HPDE6-E6E7 (cell line): ENCODE results near the gene EXOC3.
"Not testable (repeated sequence)": the region's sequence is repeated elsewhere in the genome, so short reads cannot be mapped to it uniquely, and the experiment has no call there.

ENCODE experiments used
- DNase-seq: peaks from one replicate; pipeline ENCODE4 v3.0.0; 2011; ENCODE audit warnings: missing footprints; ENCODE audit errors: extremely low spot score

Gene EXOC3

GRCh38 chr5:442335-443238, at the start of gene EXOC3:
EXOC3 (plus strand) TSS chr5:443176; CDS start chr5:446206, 3,030 bp downstream.
- DNase-seq, result peak; percentile 84

GRCh38 chr5:393846-394275, 49.1 kb upstream of the EXOC3 start:
- no peak for DNase-seq

- no peak for DNase-seq
Measured at GRCh38 chr5:394671-395155, 48.3 kb upstream of the EXOC3 start.

- no peak for DNase-seq
Measured at GRCh38 chr5:395156-395920, 47.6 kb upstream of the EXOC3 start.

GRCh38 chr5:395921-396530, 47.0 kb upstream of the EXOC3 start:
- DNase-seq, result no peak

- no peak for DNase-seq
Measured at GRCh38 chr5:396531-396961, 46.4 kb upstream of the EXOC3 start.

- not testable (repeated sequence) for DNase-seq
Measured at GRCh38 chr5:398141-398474, 44.9 kb upstream of the EXOC3 start.

- DNase-seq, result no peak
Measured at GRCh38 chr5:398475-399295, 44.3 kb upstream of the EXOC3 start.

- peak; percentile 38 for DNase-seq
Measured at GRCh38 chr5:399296-400281, 43.4 kb upstream of the EXOC3 start.

- no peak for DNase-seq
Measured at GRCh38 chr5:400282-401145, 42.5 kb upstream of the EXOC3 start.

GRCh38 chr5:401146-402034, 41.6 kb upstream of the EXOC3 start:
- DNase-seq, result no peak

GRCh38 chr5:402219-402614, 40.8 kb upstream of the EXOC3 start:
- not testable (repeated sequence) for DNase-seq

GRCh38 chr5:402615-403359, 40.2 kb upstream of the EXOC3 start:
- no peak for DNase-seq

GRCh38 chr5:403995-404394, 39.0 kb upstream of the EXOC3 start:
- DNase-seq, result no peak

GRCh38 chr5:404666-405241, 38.2 kb upstream of the EXOC3 start:
- no peak for DNase-seq

- no peak for DNase-seq
Measured at GRCh38 chr5:405421-405820, 37.6 kb upstream of the EXOC3 start.

GRCh38 chr5:406041-406440, 36.9 kb upstream of the EXOC3 start:
- no peak for DNase-seq
